GM21423 (cell line): ENCODE results near the gene FAF1.

Experiments used
- ATAC-seq: cut with Tn5 transposase; IDR thresholded peaks from one replicate; pipeline ENCODE4 v1.9.1; 2021; ENCODE audit warnings: mild to moderate bottlenecking, moderate library complexity; ENCODE audit not compliant: unreplicated experiment

FAF1 gene

GRCh38 chr1:50421768-50422674 lies 538.0 kb downstream of the FAF1 start:
- ATAC-seq, result no peak

GRCh38 chr1:50421366-50421748 lies 538.7 kb downstream of the FAF1 start:
- ATAC-seq, result no peak

- ATAC-seq, result no peak
These were observed 539.2 kb downstream of the FAF1 start for GRCh38 chr1:50420689-50421365.

GRCh38 chr1:50419907-50420677 lies 540.0 kb downstream of the FAF1 start:
- ATAC-seq, result no peak

- ATAC-seq, result no peak
These were observed 540.7 kb downstream of the FAF1 start for GRCh38 chr1:50419192-50419906.

- no peak for ATAC-seq
These were observed 541.4 kb downstream of the FAF1 start for GRCh38 chr1:50418600-50419109.

- no peak for ATAC-seq
These were observed 542.0 kb downstream of the FAF1 start for GRCh38 chr1:50417946-50418599.

- ATAC-seq, result no peak
These were observed 542.6 kb downstream of the FAF1 start for GRCh38 chr1:50417507-50417906.

- ATAC-seq, result no peak
These were observed 543.3 kb downstream of the FAF1 start for GRCh38 chr1:50416553-50417453.

- ATAC-seq, result no peak
These were observed 543.9 kb downstream of the FAF1 start for GRCh38 chr1:50416150-50416527.

- no peak for ATAC-seq
These were observed 544.6 kb downstream of the FAF1 start for GRCh38 chr1:50415235-50416149.

GRCh38 chr1:50414853-50415234 lies 545.2 kb downstream of the FAF1 start:
- no peak for ATAC-seq

- no peak for ATAC-seq
These were observed 547.1 kb downstream of the FAF1 start for GRCh38 chr1:50412813-50413476.

- ATAC-seq, result no peak
These were observed 554.3 kb downstream of the FAF1 start for GRCh38 chr1:50405814-50406213.

GRCh38 chr1:50393522-50394120 lies 566.4 kb downstream of the FAF1 start:
- no peak for ATAC-seq
